ENCODE results near the gene ARHGAP10. TPM values are rescaled to one million over a fixed set of nuclear protein-coding genes. Genes with fewer than 3 reads are reported as not detected.
"Not testable (repeated sequence)": the region's sequence is repeated elsewhere in the genome, so short reads cannot be mapped to it uniquely, and the experiment has no call there.

The ARHGAP10 gene
- total RNA-seq, 1 experiment from 2014 or later, result 36.9 TPM

- Histone ChIP-seq H3K36me3 (peaks cover 34% of the 10 kb centered on the region), H3K27me3 (replicated peaks) (no peaks in the 10 kb centered on the region), H3K9me3 (replicated peaks) (no peaks in the 10 kb centered on the region), H3K27ac (no peak overlapping the region), H3K4me3 (no peak overlapping the region), H3K4me1 (replicated peaks) (peaks cover 5% of the 10 kb centered on the region)
- no peak for DNase-seq (ENCODE audit: low read depth in 1 of 2, low spot score in 2 of 2)
Measured at GRCh38 chr4:147884536-147884935, 152.6 kb downstream of the ARHGAP10 start.

GRCh38 chr4:147885216-147885615 is 153.3 kb downstream of the ARHGAP10 start:
- not testable (repeated sequence) for H3K27ac ChIP-seq; H3K27me3 ChIP-seq (replicated peaks); H3K4me3 ChIP-seq; H3K4me1 ChIP-seq (replicated peaks); H3K9me3 ChIP-seq (replicated peaks); DNase-seq (ENCODE audit: low read depth in 1 of 2, low spot score in 2 of 2)
- H3K36me3 ChIP-seq, result peaks cover 34% of the 10 kb centered on the region

DNA sequence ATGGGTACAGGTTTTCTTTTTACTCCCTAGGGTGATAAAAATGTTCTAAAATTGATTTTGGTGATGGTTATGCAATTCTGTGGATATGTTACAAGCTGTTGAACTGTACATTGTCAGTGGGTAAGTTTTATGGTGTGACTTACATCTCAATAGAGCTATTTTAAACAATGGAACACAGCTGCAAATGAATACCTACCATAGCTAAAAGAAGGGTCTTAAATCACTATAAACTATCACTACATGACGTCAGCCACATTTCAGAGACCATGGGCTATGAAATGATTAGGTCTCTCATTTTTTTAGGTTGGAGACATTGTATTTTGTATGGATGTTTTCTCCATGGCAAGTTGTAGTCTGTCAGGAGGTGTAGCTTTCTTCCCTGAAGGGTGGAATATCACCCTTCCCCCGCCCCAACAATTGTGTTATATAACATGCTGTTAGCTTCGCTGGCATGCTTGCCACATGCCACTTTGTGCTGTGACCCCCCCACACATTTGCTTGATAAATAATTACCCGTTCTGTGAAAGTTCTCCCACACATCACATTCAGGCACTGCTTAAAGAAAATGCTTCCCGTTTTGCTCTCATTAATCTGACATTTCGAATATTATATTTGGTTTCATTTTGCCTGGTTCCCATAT is 159.7 kb downstream of the ARHGAP10 start:
- Histone ChIP-seq H3K27ac (no peak overlapping the region), H3K36me3 (peaks cover 6% of the 10 kb centered on the region; the same call in 1 of the 2 replicates), H3K4me3 (no peak overlapping the region), H3K9me3 (replicated peaks) (no peaks in the 10 kb centered on the region), H3K4me1 (replicated peaks) (no peaks in the 10 kb centered on the region), H3K27me3 (replicated peaks) (no peaks in the 10 kb centered on the region)
- no peak for DNase-seq (ENCODE audit: low read depth in 1 of 2, low spot score in 2 of 2)

- Histone ChIP-seq H3K9me3 (replicated peaks) (no peaks in the 10 kb centered on the region; the same call in 1 of the 2 replicates), H3K27ac (no peak overlapping the region), H3K4me1 (replicated peaks) (no peaks in the 10 kb centered on the region; the same call in 1 of the 2 replicates), H3K4me3 (no peak overlapping the region), H3K27me3 (replicated peaks) (no peaks in the 10 kb centered on the region), H3K36me3 (peaks cover 11% of the 10 kb centered on the region)
- DNase-seq (ENCODE audit: low read depth in 1 of 2, low spot score in 2 of 2), result no peak
Measured at GRCh38 chr4:147899512-147899911, 167.6 kb downstream of the ARHGAP10 start.

GRCh38 chr4:147901388-147901787 is 169.5 kb downstream of the ARHGAP10 start:
- Histone ChIP-seq H3K9me3 (replicated peaks) (no peaks in the 10 kb centered on the region; the same call in 1 of the 2 replicates), H3K27me3 (replicated peaks) (no peaks in the 10 kb centered on the region), H3K27ac (no peak overlapping the region), H3K4me3 (no peak overlapping the region), H3K36me3 (peaks cover 12% of the 10 kb centered on the region), H3K4me1 (replicated peaks) (no peaks in the 10 kb centered on the region; the same call in 1 of the 2 replicates)
- DNase-seq (ENCODE audit: low read depth in 1 of 2, low spot score in 2 of 2), result no peak

DNA sequence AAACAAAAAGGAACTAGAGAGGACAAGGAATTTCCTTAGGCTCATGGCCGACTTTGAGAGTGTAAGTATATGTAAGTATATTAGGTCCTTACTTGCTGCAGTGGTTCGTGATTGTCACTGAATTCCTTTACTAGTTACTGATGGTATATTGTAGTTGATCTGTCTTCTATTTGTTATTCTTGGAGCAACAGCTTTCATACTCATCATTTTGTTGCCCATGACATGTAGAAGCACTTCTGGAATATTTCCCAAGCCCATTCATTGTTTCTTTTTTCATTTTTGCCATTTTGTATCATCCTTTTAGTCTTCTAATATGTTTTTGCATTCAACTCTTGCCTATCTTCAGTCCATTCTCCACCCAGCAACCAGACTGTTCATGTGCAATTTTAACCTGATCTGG is 170.0 kb downstream of the ARHGAP10 start:
- H3K27me3 ChIP-seq (replicated peaks), result no peaks in the 10 kb centered on the region
- H3K9me3 ChIP-seq (replicated peaks), result no peaks in the 10 kb centered on the region; the same call in 1 of the 2 replicates
- no peak overlapping the region for H3K27ac ChIP-seq
- H3K4me3 ChIP-seq, result no peak overlapping the region
- H3K4me1 ChIP-seq (replicated peaks), result no peaks in the 10 kb centered on the region; the same call in 1 of the 2 replicates
- no peak for DNase-seq (ENCODE audit: low read depth in 1 of 2, low spot score in 2 of 2)
- H3K36me3 ChIP-seq, result peaks cover 14% of the 10 kb centered on the region

DNA sequence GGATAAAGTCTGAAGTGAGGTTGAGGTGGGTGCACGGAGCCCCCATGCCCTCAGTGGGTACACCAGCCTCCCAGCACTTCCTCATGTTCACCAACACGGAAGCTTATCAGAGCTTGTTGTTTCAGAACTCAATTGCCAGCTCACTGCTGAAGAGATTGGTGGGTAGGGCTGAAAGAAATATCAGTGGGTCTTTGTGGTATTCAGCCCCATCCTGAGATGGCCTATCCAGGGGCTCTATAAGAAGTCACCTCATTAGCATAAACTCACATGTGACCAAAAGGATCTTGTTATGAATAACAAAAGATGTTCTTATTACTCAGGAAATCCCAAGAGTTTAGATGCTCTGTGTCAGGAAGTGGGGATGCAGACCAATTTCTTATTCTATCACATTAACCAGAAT is 177.3 kb downstream of the ARHGAP10 start:
- H3K36me3 ChIP-seq, result peaks cover 19% of the 10 kb centered on the region
- no peaks in the 10 kb centered on the region for H3K27me3 ChIP-seq (replicated peaks)
- no peak for DNase-seq (ENCODE audit: low read depth in 1 of 2, low spot score in 2 of 2)
- H3K4me3 ChIP-seq, result no peak overlapping the region
- no peaks in the 10 kb centered on the region for H3K9me3 ChIP-seq (replicated peaks)
- H3K27ac ChIP-seq, result no peak overlapping the region
- no peaks in the 10 kb centered on the region for H3K4me1 ChIP-seq (replicated peaks)

DNA sequence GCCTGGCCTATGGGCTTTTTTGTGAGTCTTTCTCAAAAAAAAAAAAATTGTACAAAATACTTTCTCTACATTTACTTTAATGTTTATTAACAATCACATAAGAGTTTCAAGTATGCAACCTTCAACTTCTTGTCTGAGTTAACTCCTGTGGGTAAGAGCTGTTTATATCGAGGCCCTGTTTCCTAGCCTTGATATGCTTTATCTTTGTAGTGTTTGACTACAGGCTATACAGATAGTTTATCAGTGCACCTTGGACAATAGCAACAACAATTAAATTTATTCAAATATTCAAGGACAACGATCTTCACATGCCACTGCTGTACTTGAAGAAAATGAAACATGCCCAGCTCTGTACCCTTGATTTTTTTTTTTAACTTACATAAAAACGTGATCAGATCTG is 178.4 kb downstream of the ARHGAP10 start:
- Histone ChIP-seq H3K4me1 (replicated peaks) (no peaks in the 10 kb centered on the region), H3K9me3 (replicated peaks) (no peaks in the 10 kb centered on the region), H3K27me3 (replicated peaks) (no peaks in the 10 kb centered on the region), H3K36me3 (peaks cover 24% of the 10 kb centered on the region), H3K4me3 (no peak overlapping the region), H3K27ac (no peak overlapping the region)
- DNase-seq (ENCODE audit: low read depth in 1 of 2, low spot score in 2 of 2), result no peak

- peaks cover 26% of the 10 kb centered on the region for H3K36me3 ChIP-seq
- not testable (repeated sequence) for H3K27me3 ChIP-seq (replicated peaks); H3K9me3 ChIP-seq (replicated peaks); H3K4me3 ChIP-seq; DNase-seq (ENCODE audit: low read depth in 1 of 2, low spot score in 2 of 2); H3K27ac ChIP-seq; H3K4me1 ChIP-seq (replicated peaks)
Measured at GRCh38 chr4:147912106-147912505, 180.2 kb downstream of the ARHGAP10 start.

- peaks cover 8% of the 10 kb centered on the region for H3K4me1 ChIP-seq (replicated peaks)
- H3K4me3 ChIP-seq, result no peak overlapping the region
- peaks cover 26% of the 10 kb centered on the region for H3K36me3 ChIP-seq
- H3K9me3 ChIP-seq (replicated peaks), result no peaks in the 10 kb centered on the region
- no peak for DNase-seq (ENCODE audit: low read depth in 1 of 2, low spot score in 2 of 2)
- no peaks in the 10 kb centered on the region for H3K27me3 ChIP-seq (replicated peaks)
- H3K27ac ChIP-seq, result no peak overlapping the region
Measured at GRCh38 chr4:147913137-147913536, 181.2 kb downstream of the ARHGAP10 start.

DNA sequence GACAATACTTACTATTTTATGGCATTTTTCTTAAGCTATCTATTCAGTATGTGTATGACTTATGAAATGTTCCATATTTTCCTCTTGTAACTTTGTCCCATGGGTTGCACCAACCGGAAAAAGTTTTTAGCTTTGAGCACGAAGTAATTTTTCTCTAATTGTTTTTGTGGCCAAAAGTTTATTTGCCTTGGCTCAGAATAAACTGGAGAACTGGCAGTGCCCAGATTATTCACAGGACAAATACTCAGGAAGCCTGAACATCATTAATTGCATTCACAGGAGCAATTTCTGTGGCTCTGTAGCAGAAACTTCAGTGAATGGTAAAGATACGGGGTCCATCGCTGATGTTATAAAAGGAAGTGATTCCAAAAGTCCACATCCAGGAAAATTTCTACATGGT is 184.5 kb downstream of the ARHGAP10 start:
- Histone ChIP-seq H3K4me3 (no peak overlapping the region), H3K27ac (no peak overlapping the region), H3K4me1 (replicated peaks) (peaks cover 8% of the 10 kb centered on the region), H3K9me3 (replicated peaks) (no peaks in the 10 kb centered on the region), H3K27me3 (replicated peaks) (no peaks in the 10 kb centered on the region), H3K36me3 (peaks cover 31% of the 10 kb centered on the region)
- DNase-seq (ENCODE audit: low read depth in 1 of 2, low spot score in 2 of 2), result peak in 1 of 2 experiments; percentile 16

GRCh38 chr4:147923381-147923780 is 191.5 kb downstream of the ARHGAP10 start:
- Histone ChIP-seq H3K9me3 (replicated peaks) (no peaks in the 10 kb centered on the region), H3K4me1 (replicated peaks) (peaks cover 13% of the 10 kb centered on the region), H3K36me3 (peaks cover 21% of the 10 kb centered on the region; the same call in 1 of the 2 replicates), H3K27ac (no peak overlapping the region), H3K4me3 (no peak overlapping the region), H3K27me3 (replicated peaks) (no peaks in the 10 kb centered on the region)
- DNase-seq (ENCODE audit: low read depth in 1 of 2, low spot score in 2 of 2), result no peak

- Histone ChIP-seq H3K9me3 (replicated peaks) (no peaks in the 10 kb centered on the region), H3K4me3 (no peak overlapping the region), H3K4me1 (replicated peaks) (peaks cover 14% of the 10 kb centered on the region), H3K27ac (no peak overlapping the region), H3K27me3 (replicated peaks) (no peaks in the 10 kb centered on the region), H3K36me3 (peaks cover 21% of the 10 kb centered on the region; the same call in 1 of the 2 replicates)
- no peak for DNase-seq (ENCODE audit: low read depth in 1 of 2, low spot score in 2 of 2)
Measured at GRCh38 chr4:147923854-147924253, 192.0 kb downstream of the ARHGAP10 start.

DNA sequence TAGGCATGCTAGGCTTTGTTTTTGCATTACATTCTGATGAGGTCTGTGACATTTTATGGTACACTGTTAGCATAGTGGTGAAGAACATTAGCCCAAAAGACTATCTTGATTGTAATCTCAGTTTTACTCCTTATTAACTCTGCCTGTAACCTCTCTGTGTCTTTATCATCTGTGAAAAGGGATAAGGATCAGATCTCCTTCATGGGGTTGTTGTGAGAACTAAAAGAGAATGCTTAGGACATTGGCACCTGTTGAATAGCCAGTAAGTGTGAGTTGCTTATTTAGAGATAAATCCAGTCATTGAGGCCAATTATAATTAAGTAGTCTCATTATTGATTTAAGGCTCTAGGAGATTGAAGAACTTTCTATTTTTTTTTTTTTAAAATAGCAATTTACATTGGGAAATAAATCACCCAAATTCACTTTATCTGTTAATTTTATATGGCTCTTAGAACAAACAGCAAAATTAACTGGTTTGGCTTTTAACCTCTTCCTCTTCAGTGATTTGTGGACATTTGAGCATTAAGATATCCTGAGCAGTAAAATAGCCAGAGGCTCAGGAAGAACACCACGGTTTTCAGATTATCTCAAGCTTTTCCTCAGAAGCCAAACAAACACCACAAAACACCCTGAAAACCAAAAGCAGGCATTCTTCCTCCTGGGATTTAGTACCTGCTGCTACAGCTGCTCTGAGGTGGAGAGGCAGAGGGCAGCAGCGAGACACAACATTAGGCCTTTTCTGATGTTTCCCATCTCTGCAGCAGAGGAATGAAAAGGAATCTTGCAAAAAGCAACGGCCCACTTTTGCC is 192.9 kb downstream of the ARHGAP10 start:
- DNase-seq (ENCODE audit: low read depth in 1 of 2, low spot score in 2 of 2), result peak in 1 of 2 experiments; percentile 9
- Histone ChIP-seq H3K36me3 (peaks cover 21% of the 10 kb centered on the region; the same call in 1 of the 2 replicates), H3K4me3 (no peak overlapping the region), H3K27me3 (replicated peaks) (no peaks in the 10 kb centered on the region), H3K4me1 (replicated peaks) (peaks cover 14% of the 10 kb centered on the region), H3K9me3 (replicated peaks) (no peaks in the 10 kb centered on the region), H3K27ac (no peak overlapping the region)

Data from SJSA1 (cell line).